PC-9 (cell line): ENCODE results near the gene PARM1. TPM values are rescaled to one million over a fixed set of nuclear protein-coding genes. Genes with fewer than 3 reads are reported as not detected.

ENCODE experiments used
- BruUV-seq: library from RNA; stranded (reverse); fragments of 400-500 nt; replicated peaks from 2 replicates; lab custom pipeline; 2021; lab: Mats Ljungman, UMichigan
- CTCF ChIA-PET: fragments of 300-600 bp; sonication (Branson Sonifier 250); formaldehyde crosslinking; loops from one replicate; lab custom pipeline; 2022; ENCODE audit warnings: antibody characterized with exemption; lab: Charles Lee
- POLR2A ChIA-PET: fragments of 300-600 bp; sonication (Branson Sonifier 250); formaldehyde crosslinking; loops from one replicate; lab custom pipeline; 2022; ENCODE audit warnings: antibody characterized with exemption; ENCODE audit not compliant: unreplicated experiment; lab: Charles Lee
- DNase-seq, 2 experiments: peaks; one replicate each; pipeline versions ENCODE4 v3.0.0 to v3.0.0-alpha.2; 2015 to 2022; ENCODE audit warnings: mixed read lengths in 1 of 2
- H2AFZ ChIP-seq: fragments of 200-600 bp; sonication (generic); 2 replicates; pipeline ENCODE4 v1.8.1; 2017; ENCODE audit warnings: antibody characterized with exemption
- H3F3A ChIP-seq: fragments of 200-600 bp; sonication (generic); 2 replicates; pipeline ENCODE4 v1.8.1; 2017; ENCODE audit warnings: antibody characterized with exemption, mild to moderate bottlenecking, low read depth; ENCODE audit not compliant: insufficient read depth
- H3K27ac ChIP-seq: fragments of 200-600 bp; sonication (generic); 2 replicates; pipeline ENCODE4 v1.6.1; 2016; ENCODE audit warnings: mixed run types
- H3K27me3 ChIP-seq: fragments of 200-600 bp; sonication (generic); 2 replicates; pipeline ENCODE4 v1.6.1; 2016; ENCODE audit warnings: low read depth, mixed run types; ENCODE audit not compliant: insufficient read depth
- H3K36me3 ChIP-seq: fragments of 200-600 bp; sonication (generic); 2 replicates; pipeline ENCODE4 v1.6.1; 2016; ENCODE audit warnings: low read depth, mixed run types
- H3K4me1 ChIP-seq: fragments of 200-600 bp; sonication (generic); replicated peaks from 2 replicates; pipeline ENCODE4 v1.6.1; 2016; ENCODE audit warnings: mixed run types; ENCODE audit not compliant: insufficient read depth
- H3K4me2 ChIP-seq: fragments of 200-600 bp; sonication (generic); 2 replicates; pipeline ENCODE4 v1.6.1; 2017; ENCODE audit warnings: mixed run types
- H3K4me3 ChIP-seq: fragments of 200-600 bp; sonication (generic); 2 replicates; pipeline ENCODE4 v1.6.1; 2016; ENCODE audit warnings: mixed run types
- H3K79me2 ChIP-seq: fragments of 200-600 bp; sonication (generic); 2 replicates; pipeline ENCODE4 v1.6.1; 2017; ENCODE audit warnings: low read depth, mixed run types
- H3K9me2 ChIP-seq: fragments of 200-600 bp; sonication (generic); 2 replicates; pipeline ENCODE4 v1.8.1; 2017; ENCODE audit warnings: mild to moderate bottlenecking; ENCODE audit not compliant: insufficient read depth
- H3K9me3 ChIP-seq: fragments of 200-600 bp; sonication (generic); 2 replicates; pipeline ENCODE4 v1.8.1; 2016; ENCODE audit warnings: low read depth; ENCODE audit not compliant: insufficient read depth
- H4K20me1 ChIP-seq: fragments of 200-600 bp; sonication (generic); 2 replicates; pipeline ENCODE4 v1.8.1; 2017; ENCODE audit not compliant: insufficient read depth
- CTCF ChIP-seq: fragments of 200-600 bp; sonication (generic); conservative IDR thresholded peaks from 2 replicates; pipeline ENCODE4 v1.6.1; 2017; ENCODE audit warnings: mixed run types, antibody characterized with exemption, mild to moderate bottlenecking, moderate library complexity
- EZH2 ChIP-seq: fragments of 200-600 bp; sonication (generic); IDR thresholded peaks from 2 replicates; pipeline ENCODE4 v1.8.0; 2017; ENCODE audit warnings: antibody characterized with exemption, low read depth
- intact Hi-C: fragments of 100-400 bp; cut with micrococcal nuclease; formaldehyde crosslinking; loops from one replicate; pipeline ENCODE4 v1.10.0; 2022; ENCODE audit not compliant: unreplicated experiment
- total RNA-seq: library from RNA; stranded (reverse); gene quantifications from 2 replicates; pipeline ENCODE4 v1.2.3, GENCODE V29; 2021

PARM1 gene
- total RNA-seq, 1 experiment from 2014 or later = 0.44 TPM

- peaks cover 6% of the 10 kb centered on the region; the same call in 1 of the 2 replicates for H3K4me1 ChIP-seq
- BruUV-seq = no TSS peak
- POLR2A ChIA-PET = no interaction called here
These were observed 72.8 kb downstream of the PARM1 start for GRCh38 chr4:75005727-75006126.

GRCh38 chr4:75007891-75008290, 75.0 kb downstream of the PARM1 start:
- no TSS peak for BruUV-seq
- no peaks in the 10 kb centered on the region for H3K79me2 ChIP-seq
- no peaks in the 10 kb centered on the region for H3K27me3 ChIP-seq
- no peaks in the 10 kb centered on the region for H3K36me3 ChIP-seq
- ChIA-PET CTCF (no interaction called here), POLR2A (no interaction called here)
- DNase-seq = no peak
- H3K4me1 ChIP-seq = peaks cover 6% of the 10 kb centered on the region; the same call in 1 of the 2 replicates
- H3K4me2 ChIP-seq = no peak overlapping the region
- intact Hi-C loops = no loop called here
- H4K20me1 ChIP-seq = no peaks in the 10 kb centered on the region
- no peak overlapping the region for H2AFZ ChIP-seq
- no peaks in the 10 kb centered on the region for H3K9me3 ChIP-seq
- H3K4me3 ChIP-seq = no peak overlapping the region
- TF ChIP-seq CTCF (no peak), EZH2 (no peak)
- H3K9me2 ChIP-seq = no peaks in the 10 kb centered on the region
- no peaks in the 10 kb centered on the region for H3F3A ChIP-seq
- H3K27ac ChIP-seq = no peak overlapping the region

More at GRCh38 chr4:75005727-75006126, 72.8 kb downstream of the PARM1 start:
- TF ChIP-seq CTCF (no peak), EZH2 (no peak)
- no peaks in the 10 kb centered on the region for H3K36me3 ChIP-seq
- H3K9me2 ChIP-seq = no peaks in the 10 kb centered on the region
- DNase-seq = no peak
- no peaks in the 10 kb centered on the region for H3F3A ChIP-seq
- H3K27me3 ChIP-seq = no peaks in the 10 kb centered on the region
- H4K20me1 ChIP-seq = no peaks in the 10 kb centered on the region
- intact Hi-C loops = no loop called here
- no peak overlapping the region for H3K27ac ChIP-seq
- H3K9me3 ChIP-seq = no peaks in the 10 kb centered on the region
- H3K4me3 ChIP-seq = no peak overlapping the region
- no peak overlapping the region for H2AFZ ChIP-seq
- CTCF ChIA-PET = no interaction called here
- H3K79me2 ChIP-seq = no peaks in the 10 kb centered on the region
- H3K4me2 ChIP-seq = no peak overlapping the region

GRCh38 chr4:75009138-75009537, 76.2 kb downstream of the PARM1 start:
- Histone ChIP-seq H3K27ac (no peak overlapping the region), H3K79me2 (no peaks in the 10 kb centered on the region), H3K4me2 (no peak overlapping the region), H3K27me3 (no peaks in the 10 kb centered on the region), H3K9me3 (no peaks in the 10 kb centered on the region), H3F3A (no peaks in the 10 kb centered on the region), H2AFZ (no peak overlapping the region), H3K9me2 (no peaks in the 10 kb centered on the region), H3K36me3 (no peaks in the 10 kb centered on the region), H3K4me1 (0 out of 2 replicates have a peak, but pooled peaks cover 2% of the 10 kb centered on the region), H4K20me1 (no peaks in the 10 kb centered on the region), H3K4me3 (no peak overlapping the region)
- ChIA-PET CTCF (no interaction called here), POLR2A (no interaction called here)
- intact Hi-C loops = no loop called here
- no TSS peak for BruUV-seq
- TF ChIP-seq CTCF (no peak), EZH2 (no peak)
- no peak for DNase-seq
